Mesothelial cell of epicardium (in vitro differentiated cells): ENCODE data around the gene METRNL. TPM values are rescaled to one million over a fixed set of nuclear protein-coding genes. Genes with fewer than 3 reads are reported as not detected.

Experiments used
- DNase-seq, 2 experiments: peaks; one replicate each; pipeline ENCODE4 v3.0.0; 2021; ENCODE audit warnings: low spot score in 2 of 2; ENCODE audit not compliant: unreplicated experiment in 2 of 2
- H3K27ac Mint-ChIP-seq: 2 replicates; pipeline ENCODE4 v1.8.0; 2021; ENCODE audit warnings: mixed read lengths
- H3K27me3 Mint-ChIP-seq: 2 replicates; pipeline ENCODE4 v1.8.0; 2021; ENCODE audit warnings: low read depth, mixed read lengths
- H3K36me3 Mint-ChIP-seq: 2 replicates; pipeline ENCODE4 v1.8.0; 2021; ENCODE audit warnings: mixed read lengths
- H3K4me1 Mint-ChIP-seq: 2 replicates; pipeline ENCODE4 v1.8.0; 2021; ENCODE audit warnings: mixed read lengths
- H3K4me3 Mint-ChIP-seq: 2 replicates; pipeline ENCODE4 v1.8.0; 2021; ENCODE audit warnings: mild to moderate bottlenecking, moderate library complexity, mixed read lengths
- H3K9me3 Mint-ChIP-seq: 2 replicates; pipeline ENCODE4 v1.8.0; 2021; ENCODE audit warnings: mixed read lengths
- CTCF ChIP-seq: fragments of 200-600 bp; sonication (generic); IDR thresholded peaks from one replicate; pipeline ENCODE4 v1.5.0; 2021; ENCODE audit warnings: antibody characterized with exemption; ENCODE audit not compliant: unreplicated experiment
- total RNA-seq: library from RNA; stranded (reverse); gene quantifications from 3 replicates; pipeline ENCODE4 v1.2.1, GENCODE V29; 2021

METRNL gene
- total RNA-seq, 1 donor from 2014 or later, result 106 TPM

DNA sequence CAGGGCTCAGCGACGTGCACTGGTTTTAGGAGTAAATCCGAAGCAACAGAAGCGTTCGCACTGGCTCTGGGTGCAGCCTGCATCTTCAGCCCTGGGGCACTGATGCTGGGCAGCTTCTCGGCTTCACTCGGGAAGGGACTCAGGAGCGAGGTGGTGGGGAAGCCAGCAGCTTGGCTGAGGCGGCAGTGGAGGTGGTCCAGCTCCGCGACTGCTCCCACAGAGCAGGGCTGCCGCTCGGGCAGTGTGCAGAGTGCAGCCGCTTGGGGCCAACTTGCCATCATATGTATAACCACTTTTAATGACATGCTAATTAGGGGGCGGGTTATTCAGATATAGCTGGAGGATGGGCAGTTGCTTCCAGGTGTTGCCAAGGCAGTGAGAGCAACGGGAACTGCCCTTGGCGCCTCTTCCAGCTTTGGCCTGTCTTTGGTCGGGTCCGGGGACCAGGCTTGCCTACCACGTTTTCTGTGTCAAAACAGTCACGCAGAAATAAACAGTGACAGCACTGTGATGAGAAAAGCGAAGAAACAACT is 26.7 kb downstream of the METRNL start:
- peaks cover 71% of the 10 kb centered on the region for H3K4me1 Mint-ChIP-seq
- H3K36me3 Mint-ChIP-seq, result no peaks in the 10 kb centered on the region
- H3K4me3 Mint-ChIP-seq, result no peak overlapping the region
- DNase-seq, result no peak
- H3K27ac Mint-ChIP-seq, result peak overlapping the region; percentile 91
- no peaks in the 10 kb centered on the region for H3K27me3 Mint-ChIP-seq
- H3K9me3 Mint-ChIP-seq, result peaks cover 5% of the 10 kb centered on the region
- TF ChIP-seq CTCF, result no peak

DNA sequence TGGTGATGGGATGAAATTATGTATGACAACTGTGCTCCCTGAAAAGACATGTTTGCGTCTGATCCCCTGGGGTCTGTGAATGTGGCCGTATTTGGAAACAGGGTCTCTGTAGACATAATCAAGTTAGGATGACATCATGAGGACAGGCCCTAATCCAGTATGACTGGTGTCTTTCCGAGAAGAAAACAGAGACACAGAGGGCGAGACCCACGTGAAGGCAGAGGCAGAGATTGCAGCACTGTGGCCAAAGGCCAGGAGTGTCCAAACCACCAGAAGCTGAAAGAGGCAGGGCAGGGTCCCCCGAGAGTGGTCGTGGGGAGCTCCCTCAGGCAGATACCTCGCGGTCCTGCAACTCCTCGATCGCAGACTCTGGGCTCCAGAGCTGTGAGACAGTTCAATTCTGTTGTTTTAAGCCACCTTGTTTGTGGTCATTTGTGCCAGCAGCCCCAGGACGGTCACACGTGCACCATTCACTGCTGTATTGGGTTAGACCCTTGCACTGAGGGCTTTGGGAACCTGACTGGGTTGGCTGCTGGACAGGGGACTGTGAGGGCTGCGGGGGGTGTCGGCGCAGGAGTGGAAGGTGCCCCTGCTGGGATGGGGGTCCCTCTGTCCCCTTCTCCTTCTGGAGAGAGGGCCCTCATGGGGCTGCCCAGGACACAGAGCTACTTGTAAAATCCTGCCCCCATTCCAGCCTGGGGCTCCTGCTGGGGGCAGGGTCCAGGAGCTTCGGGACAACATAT is 27.7 kb downstream of the METRNL start:
- H3K27me3 Mint-ChIP-seq, result no peaks in the 10 kb centered on the region
- H3K27ac Mint-ChIP-seq, result peak overlapping the region; percentile 91
- no peak overlapping the region for H3K4me3 Mint-ChIP-seq
- peaks cover 5% of the 10 kb centered on the region for H3K9me3 Mint-ChIP-seq
- no peak for DNase-seq
- no peaks in the 10 kb centered on the region for H3K36me3 Mint-ChIP-seq
- no peak for TF ChIP-seq CTCF
- peaks cover 65% of the 10 kb centered on the region for H3K4me1 Mint-ChIP-seq

DNA sequence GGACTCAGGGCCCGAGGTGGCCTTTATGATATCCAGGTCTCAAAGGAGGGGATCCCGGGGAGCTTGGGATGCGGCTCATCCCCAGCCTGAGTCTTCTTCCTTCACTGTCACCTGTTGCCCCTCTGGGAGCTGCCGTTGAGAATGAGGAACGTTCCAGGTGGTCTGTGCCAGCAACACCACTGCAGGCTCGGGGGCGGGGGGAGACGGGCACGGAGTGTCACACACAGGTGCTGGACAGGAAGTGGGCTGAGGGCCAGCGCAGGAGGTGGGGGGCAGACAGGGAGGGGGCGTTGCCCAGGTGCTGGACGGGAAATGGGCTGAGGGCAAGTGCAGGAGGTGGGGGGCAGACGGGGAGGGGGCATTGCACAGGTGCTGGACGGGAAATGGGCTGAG is 28.2 kb downstream of the METRNL start:
- H3K27me3 Mint-ChIP-seq, result no peaks in the 10 kb centered on the region
- H3K9me3 Mint-ChIP-seq, result peaks cover 5% of the 10 kb centered on the region
- H3K27ac Mint-ChIP-seq, result no peak overlapping the region
- H3K4me1 Mint-ChIP-seq, result peaks cover 70% of the 10 kb centered on the region
- no peaks in the 10 kb centered on the region for H3K36me3 Mint-ChIP-seq
- no peak for TF ChIP-seq CTCF
- no peak for DNase-seq
- no peak overlapping the region for H3K4me3 Mint-ChIP-seq

GRCh38 chr17:83108709-83109108 is 29.3 kb downstream of the METRNL start:
- Mint-ChIP-seq H3K27me3 (no peaks in the 10 kb centered on the region), H3K4me1 (peaks cover 73% of the 10 kb centered on the region), H3K27ac (no peak overlapping the region), H3K4me3 (no peak overlapping the region), H3K9me3 (peaks cover 5% of the 10 kb centered on the region), H3K36me3 (no peaks in the 10 kb centered on the region)
- no peak for DNase-seq
- TF ChIP-seq CTCF, result no peak

- Mint-ChIP-seq H3K4me3 (peak overlapping the region; percentile 34), H3K27me3 (no peaks in the 10 kb centered on the region), H3K27ac (peak overlapping the region; percentile 96), H3K36me3 (no peaks in the 10 kb centered on the region), H3K9me3 (peaks cover 5% of the 10 kb centered on the region), H3K4me1 (peaks cover 67% of the 10 kb centered on the region)
- no peak for TF ChIP-seq CTCF
- no peak for DNase-seq
Observed at GRCh38 chr17:83109386-83109785, 30.0 kb downstream of the METRNL start.
